ENCODE measurements around the gene SH2D1B.

GRCh38 chr1:162367772-162368171 lies 44.2 kb downstream of the SH2D1B start:
- TF ChIP-seq CTCF (IDR thresholded peaks at IDR 0.05) (no peak), POLR2A (IDR thresholded peaks at IDR 0.05) (no peak)

Data from body of pancreas (tissue), 4 donors.